GM21576 (cell line): ENCODE measurements around the gene STARD13.

Experiments
- ATAC-seq: cut with Tn5 transposase; IDR thresholded peaks from one replicate; pipeline ENCODE4 v1.9.1; 2021; ENCODE audit warnings: mild to moderate bottlenecking, moderate library complexity; ENCODE audit not compliant: unreplicated experiment

Gene STARD13

GRCh38 chr13:33285420-33286124, at the start of gene STARD13:
TSS of gene STARD13 (minus strand) at chr13:33285755. CDS start at chr13:33285638, 117 bp downstream.
- ATAC-seq = peak; percentile 56

GRCh38 chr13:33334831-33335230, 49.3 kb upstream of the STARD13 start:
- ATAC-seq = no peak

GRCh38 chr13:33331962-33332361, 46.4 kb upstream of the STARD13 start:
- ATAC-seq = no peak

GRCh38 chr13:33330483-33330882, 44.9 kb upstream of the STARD13 start:
- ATAC-seq = no peak

GRCh38 chr13:33328701-33329100, 43.1 kb upstream of the STARD13 start:
- no peak for ATAC-seq

- ATAC-seq = no peak
Observed at GRCh38 chr13:33326723-33327122, 41.2 kb upstream of the STARD13 start.

GRCh38 chr13:33326246-33326645, 40.7 kb upstream of the STARD13 start:
- ATAC-seq = no peak

- no peak for ATAC-seq
Observed at GRCh38 chr13:33323801-33324510, 38.4 kb upstream of the STARD13 start.

GRCh38 chr13:33322965-33323668, 37.6 kb upstream of the STARD13 start:
- no peak for ATAC-seq

GRCh38 chr13:33322543-33322809, 36.9 kb upstream of the STARD13 start:
- no peak for ATAC-seq

- ATAC-seq = no peak
Observed at GRCh38 chr13:33321686-33322542, 36.4 kb upstream of the STARD13 start.

GRCh38 chr13:33319859-33320258, 34.3 kb upstream of the STARD13 start:
- ATAC-seq = no peak

GRCh38 chr13:33318744-33319143, 33.2 kb upstream of the STARD13 start:
- ATAC-seq = no peak

GRCh38 chr13:33318037-33318436, 32.5 kb upstream of the STARD13 start:
- no peak for ATAC-seq

GRCh38 chr13:33316890-33317289, 31.3 kb upstream of the STARD13 start:
- ATAC-seq = no peak

- ATAC-seq = no peak
Observed at GRCh38 chr13:33313504-33313903, 27.9 kb upstream of the STARD13 start.

GRCh38 chr13:33312861-33313212, 27.3 kb upstream of the STARD13 start:
- no peak for ATAC-seq

GRCh38 chr13:33312150-33312860, 26.8 kb upstream of the STARD13 start:
- no peak for ATAC-seq

GRCh38 chr13:33311040-33311439, 25.5 kb upstream of the STARD13 start:
- ATAC-seq = no peak

GRCh38 chr13:33310245-33311038, 24.9 kb upstream of the STARD13 start:
- ATAC-seq = no peak
